ENCODE results near the gene TMX2.

Gene TMX2

GRCh38 chr11:57778318-57779037, 66.1 kb downstream of the TMX2 start:
- TF ChIP-seq TAF1 (IDR thresholded peaks at IDR 0.05; ENCODE audit: borderline replicate concordance, insufficient read depth, low read length), result no peak
- TF ChIP-seq FOXP2 (optimal IDR thresholded peaks at IDR 0.05; ENCODE audit: borderline replicate concordance, extremely low read depth, extremely low read length, insufficient read depth), result peak; percentile 62
- no peak for TF ChIP-seq POLR2AphosphoS5 (IDR thresholded peaks at IDR 0.05; ENCODE audit: low read depth, low read length)

GRCh38 chr11:57779276-57779675, 66.9 kb downstream of the TMX2 start:
- TF ChIP-seq SIN3A (IDR thresholded peaks at IDR 0.05; ENCODE audit: borderline replicate concordance, insufficient read depth, low read length) (no peak), POLR2AphosphoS5 (IDR thresholded peaks at IDR 0.05; ENCODE audit: low read depth, low read length) (no peak), TAF1 (IDR thresholded peaks at IDR 0.05; ENCODE audit: borderline replicate concordance, insufficient read depth, low read length) (no peak), FOXP2 (optimal IDR thresholded peaks at IDR 0.05; ENCODE audit: borderline replicate concordance, extremely low read depth, extremely low read length, insufficient read depth) (no peak), REST (IDR thresholded peaks at IDR 0.05; ENCODE audit: insufficient read depth in 1 of 2, low read depth in 2 of 2, low read length in 2 of 2) (no peak)

GRCh38 chr11:57781529-57781943, 69.1 kb downstream of the TMX2 start:
- TF ChIP-seq REST (IDR thresholded peaks at IDR 0.05; ENCODE audit: insufficient read depth in 1 of 2, low read depth in 2 of 2, low read length in 2 of 2), result no peak
- no peak for TF ChIP-seq POLR2AphosphoS5 (IDR thresholded peaks at IDR 0.05; ENCODE audit: low read depth, low read length)
- TF ChIP-seq SIN3A (IDR thresholded peaks at IDR 0.05; ENCODE audit: borderline replicate concordance, insufficient read depth, low read length), result no peak
- TF ChIP-seq FOXP2 (optimal IDR thresholded peaks at IDR 0.05; ENCODE audit: borderline replicate concordance, extremely low read depth, extremely low read length, insufficient read depth), result no peak
- TF ChIP-seq TAF1 (IDR thresholded peaks at IDR 0.05; ENCODE audit: borderline replicate concordance, insufficient read depth, low read length), result no peak

- TF ChIP-seq FOXP2 (optimal IDR thresholded peaks at IDR 0.05; ENCODE audit: borderline replicate concordance, extremely low read depth, extremely low read length, insufficient read depth), result no peak
- TF ChIP-seq TAF1 (IDR thresholded peaks at IDR 0.05; ENCODE audit: borderline replicate concordance, insufficient read depth, low read length), result no peak
- TF ChIP-seq SIN3A (IDR thresholded peaks at IDR 0.05; ENCODE audit: borderline replicate concordance, insufficient read depth, low read length), result no peak
- no peak for TF ChIP-seq REST (IDR thresholded peaks at IDR 0.05; ENCODE audit: insufficient read depth in 1 of 2, low read depth in 2 of 2, low read length in 2 of 2)
- TF ChIP-seq POLR2AphosphoS5 (IDR thresholded peaks at IDR 0.05; ENCODE audit: low read depth, low read length), result no peak
These were observed 72.7 kb downstream of the TMX2 start for GRCh38 chr11:57785072-57785471.

- TF ChIP-seq SIN3A (IDR thresholded peaks at IDR 0.05; ENCODE audit: borderline replicate concordance, insufficient read depth, low read length), result no peak
- TF ChIP-seq FOXP2 (optimal IDR thresholded peaks at IDR 0.05; ENCODE audit: borderline replicate concordance, extremely low read depth, extremely low read length, insufficient read depth), result no peak
- TF ChIP-seq REST (IDR thresholded peaks at IDR 0.05; ENCODE audit: insufficient read depth in 1 of 2, low read depth in 2 of 2, low read length in 2 of 2), result no peak
- no peak for TF ChIP-seq POLR2AphosphoS5 (IDR thresholded peaks at IDR 0.05; ENCODE audit: low read depth, low read length)
- no peak for TF ChIP-seq TAF1 (IDR thresholded peaks at IDR 0.05; ENCODE audit: borderline replicate concordance, insufficient read depth, low read length)
These were observed 74.0 kb downstream of the TMX2 start for GRCh38 chr11:57786436-57786835.
